ENCODE data around the gene IL20RA. TPM values are rescaled to one million over a fixed set of nuclear protein-coding genes. Genes with fewer than 3 reads are reported as not detected.

Gene IL20RA
- total and polyA plus RNA-seq, 2 of the 8 experiments (the other 6 are each of a cell fraction or from before 2014, with no cell fraction given) = 1.3 to 1.7 TPM

- Histone ChIP-seq H2BK120ac (replicated peaks; ENCODE audit: low read depth, low read length) (no peak overlapping the region), H3K4me2 (ENCODE audit: insufficient read depth in 1 of 2, low read depth in 2 of 2, low read length in 2 of 2) (no peak overlapping the region), H2AFZ (ENCODE audit: low read length) (peak overlapping the region; percentile 98), H3K9me3 (ENCODE audit: insufficient read depth in 2 of 2, low read depth in 1 of 2, low read length in 1 of 2) (no peaks in the 10 kb centered on the region), H3K18ac (ENCODE audit: extremely low read depth, low read length) (no peak overlapping the region), H3K79me1 (ENCODE audit: low read depth, low read length) (no peaks in the 10 kb centered on the region), H2AK5ac (ENCODE audit: low read depth, low read length) (no peak overlapping the region), H4K91ac (replicated peaks; ENCODE audit: insufficient read length, low read length) (no peak overlapping the region), H2BK15ac (ENCODE audit: low read length) (no peak overlapping the region), H3K4me3 (ENCODE audit: extremely low read depth in 1 of 4, insufficient read depth in 2 of 4, low read depth in 3 of 4, low read length in 4 of 4) (no peak overlapping the region), H3K27ac (ENCODE audit: low read depth, low read length) (no peak overlapping the region), H4K8ac (ENCODE audit: extremely low read depth, insufficient read depth, low read length) (no peak overlapping the region), H2BK20ac (ENCODE audit: low read length) (no peak overlapping the region), H3K4ac (replicated peaks; ENCODE audit: insufficient read length, low read depth, low read length) (no peak overlapping the region), H4K5ac (ENCODE audit: insufficient read length, low read depth, low read length) (no peak overlapping the region), H3K4me1 (replicated peaks in 1 of 4; ENCODE audit: control insufficient read depth in 3 of 4, insufficient read depth in 4 of 4, low read length in 3 of 4) (peaks cover 0 to 6% (median under 1%) of the 10 kb centered on the region in 4 experiments; a peak in 2 of 7 replicates), H3K27me3 (replicated peaks in 1 of 4; ENCODE audit: control insufficient read depth in 3 of 4, extremely low read depth in 1 of 4, insufficient read depth in 3 of 4, low read length in 3 of 4) (no peaks in the 10 kb centered on the region), H3K36me3 (ENCODE audit: control insufficient read depth in 2 of 4, insufficient read depth in 4 of 4, low read length in 3 of 4) (no peaks in the 10 kb centered on the region), H3K23ac (ENCODE audit: insufficient read length) (no peak overlapping the region), H2BK12ac (ENCODE audit: low read depth, low read length) (no peak overlapping the region), H3K14ac (ENCODE audit: insufficient read length) (no peak overlapping the region), H3K79me2 (ENCODE audit: control insufficient read depth in 1 of 2, insufficient read depth in 2 of 2, low read length in 2 of 2) (no peaks in the 10 kb centered on the region), H2BK5ac (ENCODE audit: low read depth, low read length) (no peak overlapping the region), H3K23me2 (ENCODE audit: low read depth, low read length) (no peaks in the 10 kb centered on the region), H3K9ac (replicated peaks in 1 of 4; ENCODE audit: extremely low read depth in 1 of 4, low read depth in 3 of 4, low read length in 3 of 4) (no peak overlapping the region), H3K56ac (replicated peaks; ENCODE audit: insufficient read length, low read depth, low read length) (no peak overlapping the region), H4K20me1 (replicated peaks in 1 of 2; ENCODE audit: control insufficient read depth in 1 of 2, insufficient read depth in 2 of 2, low read length in 2 of 2) (no peaks in the 10 kb centered on the region)
- WGBS, 2 experiments (ENCODE audit: extremely low coverage in 1 of 2, insufficient coverage in 1 of 2, insufficient read length in 1 of 2, insufficient replicate concordance in 2 of 2, low coverage in 1 of 2, low lambda C conversion rate in 2 of 2, missing lambda C conversion rate in 1 of 2) = 76% methylated on average over 4 of the region's 4 CpGs; no CpG with 5 or more reads in 1 of the 2 experiments
- CTCF ChIA-PET (ENCODE audit: partially characterized antibody) = interaction anchor here (0.6 to 3.9 kb wide), 33 partner anchors 9 to 621 kb away, joined by 3 to 22 read pairs (median 4); no protein-coding TSS in a partner anchor
- DNase-seq (ENCODE audit: low read depth in 1 of 2, low spot score in 2 of 2) (peak; percentile 56 to 75), FAIRE-seq (peak; percentile 91)
- POLR2A ChIA-PET (ENCODE audit: partially characterized antibody) = no interaction called here
- TF ChIP-seq SAP30 (IDR thresholded peaks at IDR 0.05; ENCODE audit: insufficient read depth, insufficient replicate concordance, low read length) = no peak
- no peak for TF ChIP-seq FOSL1 (IDR thresholded peaks at IDR 0.05; ENCODE audit: insufficient read depth, low read depth, low read length)
- TF ChIP-seq RAD21 (IDR thresholded peaks at IDR 0.05 in 1 of 2, conservative IDR thresholded peaks at IDR 0.05 in 1 of 2; ENCODE audit: low read depth in 2 of 2, low read length in 2 of 2) = peak; percentile 94
- no peak for TF ChIP-seq EZH2 (IDR thresholded peaks at IDR 0.05; ENCODE audit: low read depth, low read length, severe bottlenecking)
- TF ChIP-seq YY1 (IDR thresholded peaks at IDR 0.05; ENCODE audit: low read depth, low read length) = peak; percentile 67; the same call in 1 of the 2 replicates
- no peak for TF ChIP-seq E2F6 (IDR thresholded peaks at IDR 0.05)
- no peak for TF ChIP-seq POLR2AphosphoS5 (IDR thresholded peaks at IDR 0.05; ENCODE audit: low read depth, low read length)
- TF ChIP-seq BRCA1 (IDR thresholded peaks at IDR 0.05; ENCODE audit: low read depth, low read length) = no peak
- no peak for TF ChIP-seq NRF1 (IDR thresholded peaks at IDR 0.05; ENCODE audit: low read depth, low read length)
- no peak for TF ChIP-seq EP300 (IDR thresholded peaks at IDR 0.05; ENCODE audit: borderline replicate concordance in 1 of 2, low read depth in 2 of 2, low read length in 2 of 2)
Observed at GRCh38 chr6:137076277-137077068, 31.7 kb upstream of the IL20RA start.
